OCI-LY3 (cell line): Measurements from ENCODE around the gene DNASE1L1.

Source experiments
- H2AFZ ChIP-seq: fragments of 200-600, 300-600 bp; shearing (Covaris generic); 2 replicates; pipeline ENCODE4 v1.6.0; 2014; ENCODE audit warnings: antibody characterized with exemption, low read depth, low read length
- H3K27ac ChIP-seq: fragments of 200-600, 300-600 bp; sonication (generic); 2 replicates; pipeline ENCODE4 v1.5.1; 2014; ENCODE audit warnings: mild to moderate bottlenecking, low read length, moderate library complexity, mixed read lengths
- H3K27me3 ChIP-seq: fragments of 200-600, 300-600 bp; sonication (generic); 2 replicates; pipeline ENCODE4 v1.6.1; 2014; ENCODE audit warnings: low read depth, low read length, mixed read lengths
- H3K36me3 ChIP-seq: fragments of 200-600, 300-600 bp; sonication (generic); replicated peaks from 2 replicates; pipeline ENCODE3; 2014; ENCODE audit warnings: low read depth, low read length, mixed read lengths
- H3K4me1 ChIP-seq: fragments of 300-600, 200-600 bp; sonication (generic); 2 replicates; pipeline ENCODE4 v1.6.1; 2014; ENCODE audit warnings: low read length, mixed read lengths
- H3K4me2 ChIP-seq: fragments of 200-600, 300-600 bp; sonication (generic); 2 replicates; pipeline ENCODE4 v1.6.1; 2014; ENCODE audit warnings: low read length, mixed read lengths
- H3K4me3 ChIP-seq: fragments of 300-600, 200-600 bp; sonication (generic); 2 replicates; pipeline ENCODE4 v1.5.1; 2014; ENCODE audit warnings: antibody characterized with exemption, mild to moderate bottlenecking, low read length, moderate library complexity
- H3K79me2 ChIP-seq: fragments of 300-600, 200-600 bp; shearing (Covaris generic); 2 replicates; pipeline ENCODE4 v1.6.1; 2014; ENCODE audit warnings: mild to moderate bottlenecking, low read length, mixed read lengths
- H3K9ac ChIP-seq: fragments of 300-600, 200-600 bp; shearing (Covaris generic); 2 replicates; pipeline ENCODE4 v1.6.0; 2014; ENCODE audit warnings: mild to moderate bottlenecking, low read length, moderate library complexity
- H3K9me3 ChIP-seq: fragments of 200-600, 300-600 bp; shearing (Covaris generic); 2 replicates; pipeline ENCODE4 v1.6.1; 2014; ENCODE audit warnings: low read length, mixed read lengths; ENCODE audit not compliant: insufficient read depth
- H4K20me1 ChIP-seq: fragments of 200-600, 300-600 bp; sonication (generic); 2 replicates; pipeline ENCODE4 v1.6.1; 2016; ENCODE audit warnings: low read length, mixed read lengths; ENCODE audit not compliant: insufficient read depth
- CTCF ChIP-seq: fragments of 200-600, 300-600 bp; sonication (generic); IDR thresholded peaks from 2 replicates; pipeline ENCODE4 v1.5.1; 2014; ENCODE audit warnings: antibody characterized with exemption, low read length, low read depth
- EZH2phosphoT487 ChIP-seq: fragments of 200-600 bp; shearing (Covaris generic); IDR thresholded peaks from 2 replicates; pipeline ENCODE4 v1.6.1; 2018; ENCODE audit warnings: antibody characterized with exemption, mixed run types, low read depth

The DNASE1L1 gene

DNA sequence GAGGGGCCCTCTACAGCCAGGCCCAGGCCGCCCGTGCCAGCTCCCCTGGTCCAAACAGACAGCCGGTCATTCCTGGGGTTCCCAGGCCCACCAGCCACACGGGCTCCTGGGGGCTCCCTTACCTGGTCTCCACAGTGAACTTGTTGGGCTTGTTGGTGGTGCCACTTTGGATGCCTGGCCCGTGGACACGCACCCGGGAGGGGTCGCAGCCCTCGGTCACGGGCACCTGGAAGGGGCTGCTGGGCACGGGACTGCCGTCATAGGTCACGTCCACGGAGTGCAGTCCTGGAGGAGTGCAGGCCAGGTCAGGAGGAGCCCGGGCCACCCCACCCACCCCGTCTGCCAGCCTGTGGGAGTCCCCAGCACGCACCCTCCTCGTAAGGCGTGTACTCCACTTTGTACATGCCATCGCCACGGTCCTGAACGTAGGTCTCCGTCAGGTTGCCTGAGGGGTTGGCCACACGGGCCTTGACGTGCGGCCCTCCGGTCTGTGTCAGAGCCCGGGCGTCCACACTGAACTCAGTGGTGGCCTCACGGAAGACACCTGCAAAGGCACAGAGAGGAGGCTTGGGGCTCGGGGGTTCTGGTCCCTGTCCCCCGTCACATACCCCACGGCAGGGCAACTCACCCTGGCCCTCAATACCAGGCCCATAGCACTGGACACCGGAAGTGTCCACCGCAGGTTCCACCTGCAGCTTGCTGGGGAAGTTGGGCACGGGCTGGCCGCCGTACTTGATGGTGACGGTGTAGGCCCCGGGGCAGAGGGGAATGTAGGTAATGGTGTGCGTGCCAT lies 49.5 kb downstream of the DNASE1L1 start:
- no peak overlapping the region for H3K4me3 ChIP-seq
- TF ChIP-seq CTCF (no peak), EZH2phosphoT487 (no peak)
- H3K27ac ChIP-seq = no peak overlapping the region
- no peak overlapping the region for H3K4me2 ChIP-seq
- H3K79me2 ChIP-seq = no peaks in the 10 kb centered on the region
- H3K9me3 ChIP-seq = no peaks in the 10 kb centered on the region
- H3K9ac ChIP-seq = no peak overlapping the region
- no peaks in the 10 kb centered on the region for H3K27me3 ChIP-seq
- H3K36me3 ChIP-seq = peaks cover 26% of the 10 kb centered on the region
- H3K4me1 ChIP-seq = no peaks in the 10 kb centered on the region
- H4K20me1 ChIP-seq = no peaks in the 10 kb centered on the region
- H2AFZ ChIP-seq = no peak overlapping the region

DNA sequence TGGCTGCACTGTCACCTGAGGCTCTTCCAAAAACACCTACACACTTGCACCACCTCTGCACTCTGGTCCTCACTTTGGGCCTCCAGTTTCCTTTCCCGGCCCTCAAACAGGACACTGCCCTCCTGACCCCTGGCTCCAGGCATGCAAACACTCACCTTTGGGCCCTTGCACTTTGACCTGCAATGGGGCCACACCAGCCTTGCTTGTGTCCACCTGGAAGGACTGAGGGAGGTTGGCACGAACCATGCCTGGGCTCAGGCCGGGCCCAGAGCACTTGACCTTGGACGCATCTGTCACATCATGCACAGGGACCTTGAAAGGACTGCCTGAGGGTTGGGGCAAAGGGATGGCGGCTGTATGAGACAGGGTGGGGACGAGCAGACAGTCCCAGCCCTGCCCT lies 50.2 kb downstream of the DNASE1L1 start:
- Histone ChIP-seq H2AFZ (no peak overlapping the region), H3K27ac (no peak overlapping the region), H3K9ac (no peak overlapping the region), H3K27me3 (no peaks in the 10 kb centered on the region), H4K20me1 (no peaks in the 10 kb centered on the region), H3K36me3 (peaks cover 33% of the 10 kb centered on the region), H3K4me2 (no peak overlapping the region), H3K4me1 (no peaks in the 10 kb centered on the region), H3K9me3 (no peaks in the 10 kb centered on the region), H3K79me2 (no peaks in the 10 kb centered on the region), H3K4me3 (no peak overlapping the region)
- TF ChIP-seq CTCF = no peak
- TF ChIP-seq EZH2phosphoT487 = no peak

GRCh38 chrX:154358011-154358410 lies 51.0 kb downstream of the DNASE1L1 start:
- Histone ChIP-seq H4K20me1 (no peaks in the 10 kb centered on the region), H3K4me2 (no peak overlapping the region), H2AFZ (no peak overlapping the region), H3K27me3 (no peaks in the 10 kb centered on the region), H3K79me2 (no peaks in the 10 kb centered on the region), H3K9ac (no peak overlapping the region), H3K4me3 (no peak overlapping the region), H3K4me1 (no peaks in the 10 kb centered on the region), H3K9me3 (no peaks in the 10 kb centered on the region), H3K36me3 (peaks cover 41% of the 10 kb centered on the region), H3K27ac (no peak overlapping the region)
- TF ChIP-seq EZH2phosphoT487 = no peak
- no peak for TF ChIP-seq CTCF

DNA sequence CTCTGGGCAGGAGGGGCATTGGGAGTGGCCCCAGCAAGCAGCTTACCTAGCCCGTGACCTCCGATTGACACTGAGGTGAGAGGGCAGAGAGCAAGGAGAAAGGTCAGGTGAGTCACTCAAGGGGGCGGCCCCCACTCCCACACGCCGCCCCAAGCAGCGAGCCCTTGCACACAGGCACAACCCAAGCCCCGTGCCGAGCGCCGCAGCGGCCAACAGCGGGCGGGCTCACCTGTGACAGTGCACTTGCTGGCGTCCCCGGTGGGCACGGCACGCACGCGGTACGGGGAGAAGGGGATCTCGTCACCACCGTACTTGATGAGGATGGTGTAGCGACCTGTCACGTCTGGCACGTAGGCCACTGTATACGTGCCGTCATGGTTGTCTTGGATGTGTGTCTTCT lies 51.8 kb downstream of the DNASE1L1 start:
- H3K4me3 ChIP-seq = no peak overlapping the region
- H3K9ac ChIP-seq = no peak overlapping the region
- TF ChIP-seq CTCF (no peak), EZH2phosphoT487 (no peak)
- H3K27ac ChIP-seq = no peak overlapping the region
- no peaks in the 10 kb centered on the region for H3K4me1 ChIP-seq
- no peaks in the 10 kb centered on the region for H3K27me3 ChIP-seq
- H3K4me2 ChIP-seq = no peak overlapping the region
- H2AFZ ChIP-seq = no peak overlapping the region
- peaks cover 40% of the 10 kb centered on the region for H3K36me3 ChIP-seq
- no peaks in the 10 kb centered on the region for H3K9me3 ChIP-seq
- H3K79me2 ChIP-seq = no peaks in the 10 kb centered on the region
- H4K20me1 ChIP-seq = no peaks in the 10 kb centered on the region
